Measurements from ENCODE around the gene ABRAXAS1. TPM values are rescaled to one million over a fixed set of nuclear protein-coding genes. Genes with fewer than 3 reads are reported as not detected.
A peak's percentile ranks its signal among the peaks of the same experiment; 100 is the strongest.

ABRAXAS1 gene
- polyA plus RNA-seq, 4 donors, result 3.4 to 16.6 (median 5.1) TPM

- Histone ChIP-seq H3K4me1 (ENCODE audit: control insufficient read depth in 3 of 3, insufficient read depth in 2 of 3, low read depth in 1 of 3, low read length in 2 of 3) (no peaks in the 10 kb centered on the region), H3K9me3 (ENCODE audit: control insufficient read depth in 2 of 2, insufficient read depth in 1 of 2, low read depth in 1 of 2, low read length in 1 of 2) (no peaks in the 10 kb centered on the region), H3K4me3 (ENCODE audit: low read depth in 1 of 3, low read length in 3 of 3) (no peak overlapping the region), H3K36me3 (ENCODE audit: control insufficient read depth in 3 of 3, insufficient read depth in 2 of 3, low read depth in 1 of 3, low read length in 3 of 3) (peaks cover 0 to 13% (median 0%) of the 10 kb centered on the region in 3 donors), H3K27ac (ENCODE audit: low read depth in 1 of 3, low read length in 2 of 3) (no peak overlapping the region), H3K27me3 (ENCODE audit: control insufficient read depth in 3 of 3, insufficient read depth in 3 of 3, low read length in 3 of 3) (no peaks in the 10 kb centered on the region)
- FAIRE-seq, result no peak
- WGBS, 3 donors, result 94 to 98% (median 95%) methylated on average over 2 of the region's 2 CpGs
- DNase-seq, result no peak
These were observed 10.9 kb downstream of the ABRAXAS1 start for GRCh38 chr4:83473966-83474365.

- no peaks in the 10 kb centered on the region for H3K27me3 ChIP-seq (ENCODE audit: control insufficient read depth in 3 of 3, insufficient read depth in 3 of 3, low read length in 3 of 3)
- H3K27ac ChIP-seq (ENCODE audit: low read depth in 1 of 3, low read length in 2 of 3), result no peak overlapping the region
- 73 to 87% (median 84%) methylated on average over 4 of the region's 4 CpGs for WGBS, 3 donors
- no peaks in the 10 kb centered on the region for H3K9me3 ChIP-seq (ENCODE audit: control insufficient read depth in 2 of 2, insufficient read depth in 1 of 2, low read depth in 1 of 2, low read length in 1 of 2)
- no peaks in the 10 kb centered on the region for H3K4me1 ChIP-seq (ENCODE audit: control insufficient read depth in 3 of 3, insufficient read depth in 2 of 3, low read depth in 1 of 3, low read length in 2 of 3)
- FAIRE-seq (no peak), DNase-seq (no peak)
- no peak overlapping the region for H3K4me3 ChIP-seq (ENCODE audit: low read depth in 1 of 3, low read length in 3 of 3)
- peaks cover 0 to 13% (median 0%) of the 10 kb centered on the region in 3 donors for H3K36me3 ChIP-seq (ENCODE audit: control insufficient read depth in 3 of 3, insufficient read depth in 2 of 3, low read depth in 1 of 3, low read length in 3 of 3)
These were observed 11.5 kb downstream of the ABRAXAS1 start for GRCh38 chr4:83473423-83473822.

GRCh38 chr4:83456184-83456501, 28.8 kb downstream of the ABRAXAS1 start:
- peaks cover 0 to 7% (median 5%) of the 10 kb centered on the region in 3 donors for H3K4me1 ChIP-seq (ENCODE audit: control insufficient read depth in 3 of 3, insufficient read depth in 2 of 3, low read depth in 1 of 3, low read length in 2 of 3)
- WGBS, 3 donors, result 0 to 1% (median 0%) methylated on average over 7 of the region's 7 CpGs
- H3K27ac ChIP-seq (ENCODE audit: low read depth in 1 of 3, low read length in 2 of 3), result peak overlapping the region; percentile 97 to 99 (median 98)
- DNase-seq, result no peak
- no peaks in the 10 kb centered on the region for H3K27me3 ChIP-seq (ENCODE audit: control insufficient read depth in 3 of 3, insufficient read depth in 3 of 3, low read length in 3 of 3)
- H3K4me3 ChIP-seq (ENCODE audit: low read depth in 1 of 3, low read length in 3 of 3), result peak overlapping the region; percentile 67 to 86 (median 83)
- peaks cover 3 to 9% (median 4%) of the 10 kb centered on the region in 3 donors for H3K36me3 ChIP-seq (ENCODE audit: control insufficient read depth in 3 of 3, insufficient read depth in 2 of 3, low read depth in 1 of 3, low read length in 3 of 3)
- no peak for FAIRE-seq
- no peaks in the 10 kb centered on the region for H3K9me3 ChIP-seq (ENCODE audit: control insufficient read depth in 2 of 2, insufficient read depth in 1 of 2, low read depth in 1 of 2, low read length in 1 of 2)

GRCh38 chr4:83455281-83456183, 29.4 kb downstream of the ABRAXAS1 start, which contains the start of the genes HELQ and MRPS18C:
Gene HELQ (minus strand): TSS chr4:83455823. CDS start chr4:83455693, 130 bp downstream.
Gene MRPS18C (plus strand): TSS chr4:83456058. CDS start chr4:83456078, 20 bp downstream.
- no peaks in the 10 kb centered on the region for H3K9me3 ChIP-seq (ENCODE audit: control insufficient read depth in 2 of 2, insufficient read depth in 1 of 2, low read depth in 1 of 2, low read length in 1 of 2)
- WGBS, 3 donors, result 0% methylated on average over 56 to 58 of the region's 58 CpGs
- H3K36me3 ChIP-seq (ENCODE audit: control insufficient read depth in 3 of 3, insufficient read depth in 2 of 3, low read depth in 1 of 3, low read length in 3 of 3), result peaks cover 3 to 10% (median 4%) of the 10 kb centered on the region in 3 donors
- peak within 1 kb of the TSS; percentile 97 to 99 (median 98) for H3K27ac ChIP-seq (ENCODE audit: low read depth in 1 of 3, low read length in 2 of 3)
- peak; percentile 99 to 100 for DNase-seq
- no peak for FAIRE-seq
- no peaks in the 10 kb centered on the region for H3K27me3 ChIP-seq (ENCODE audit: control insufficient read depth in 3 of 3, insufficient read depth in 3 of 3, low read length in 3 of 3)
- H3K4me1 ChIP-seq (ENCODE audit: control insufficient read depth in 3 of 3, insufficient read depth in 2 of 3, low read depth in 1 of 3, low read length in 2 of 3), result peaks cover 0 to 7% (median 5%) of the 10 kb centered on the region in 3 donors
- H3K4me3 ChIP-seq (ENCODE audit: low read depth in 1 of 3, low read length in 3 of 3), result peak within 1 kb of the TSS; percentile 80 to 86 (median 83)

DNA sequence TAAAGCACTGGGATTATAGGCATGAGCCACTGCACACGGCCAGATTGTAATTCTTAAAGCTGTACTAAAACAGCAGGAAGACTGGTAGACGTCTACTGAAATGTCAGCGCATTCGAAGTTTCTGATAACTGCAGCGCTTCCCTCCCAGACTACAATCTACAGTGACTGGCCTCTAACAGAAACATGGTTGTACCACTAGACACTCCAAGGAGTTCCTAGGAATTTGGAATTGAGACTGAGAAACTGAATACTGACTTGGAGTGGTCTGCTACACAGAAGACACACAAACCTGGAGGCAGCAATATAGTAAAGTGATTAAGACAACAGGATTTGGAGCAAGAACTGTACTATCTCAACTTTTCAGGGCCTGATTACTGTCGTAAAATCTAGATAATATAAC, 30.2 kb downstream of the ABRAXAS1 start:
- H3K36me3 ChIP-seq (ENCODE audit: control insufficient read depth in 3 of 3, insufficient read depth in 2 of 3, low read depth in 1 of 3, low read length in 3 of 3), result peaks cover 2 to 6% (median 3%) of the 10 kb centered on the region in 3 donors
- peak overlapping the region; percentile 97 to 99 (median 98) for H3K27ac ChIP-seq (ENCODE audit: low read depth in 1 of 3, low read length in 2 of 3)
- H3K4me3 ChIP-seq (ENCODE audit: low read depth in 1 of 3, low read length in 3 of 3), result peak overlapping the region; percentile 80 to 86 (median 83)
- 2 to 16% (median 13%) methylated on average over 6 of the region's 6 CpGs for WGBS, 3 donors
- peaks cover 0 to 7% (median 5%) of the 10 kb centered on the region in 3 donors for H3K4me1 ChIP-seq (ENCODE audit: control insufficient read depth in 3 of 3, insufficient read depth in 2 of 3, low read depth in 1 of 3, low read length in 2 of 3)
- FAIRE-seq (no peak), DNase-seq (no peak)
- no peaks in the 10 kb centered on the region for H3K27me3 ChIP-seq (ENCODE audit: control insufficient read depth in 3 of 3, insufficient read depth in 3 of 3, low read length in 3 of 3)
- no peaks in the 10 kb centered on the region for H3K9me3 ChIP-seq (ENCODE audit: control insufficient read depth in 2 of 2, insufficient read depth in 1 of 2, low read depth in 1 of 2, low read length in 1 of 2)

- no peaks in the 10 kb centered on the region for H3K9me3 ChIP-seq (ENCODE audit: control insufficient read depth in 2 of 2, insufficient read depth in 1 of 2, low read depth in 1 of 2, low read length in 1 of 2)
- peak in 1 of 2 donors; percentile 12 for DNase-seq
- FAIRE-seq, result no peak
- H3K4me3 ChIP-seq (ENCODE audit: low read depth in 1 of 3, low read length in 3 of 3), result no peak overlapping the region
- WGBS, 3 donors, result 9 to 48% (median 35%) methylated on average over 2 of the region's 2 CpGs
- peaks cover 0 to under 1% (median 0%) of the 10 kb centered on the region in 3 donors for H3K4me1 ChIP-seq (ENCODE audit: control insufficient read depth in 3 of 3, insufficient read depth in 2 of 3, low read depth in 1 of 3, low read length in 2 of 3)
- no peak overlapping the region for H3K27ac ChIP-seq (ENCODE audit: low read depth in 1 of 3, low read length in 2 of 3)
- H3K36me3 ChIP-seq (ENCODE audit: control insufficient read depth in 3 of 3, insufficient read depth in 2 of 3, low read depth in 1 of 3, low read length in 3 of 3), result peaks cover 0 to 11% (median 2%) of the 10 kb centered on the region in 3 donors
- no peaks in the 10 kb centered on the region for H3K27me3 ChIP-seq (ENCODE audit: control insufficient read depth in 3 of 3, insufficient read depth in 3 of 3, low read length in 3 of 3)
These were observed 35.9 kb downstream of the ABRAXAS1 start for GRCh38 chr4:83449009-83449408.

GRCh38 chr4:83440899-83441298, 44.0 kb downstream of the ABRAXAS1 start:
- 79 to 82% (median 81%) methylated on average over 3 of the region's 3 CpGs for WGBS, 3 donors
- Histone ChIP-seq H3K9me3 (ENCODE audit: control insufficient read depth in 2 of 2, insufficient read depth in 1 of 2, low read depth in 1 of 2, low read length in 1 of 2) (no peaks in the 10 kb centered on the region), H3K36me3 (ENCODE audit: control insufficient read depth in 3 of 3, insufficient read depth in 2 of 3, low read depth in 1 of 3, low read length in 3 of 3) (peaks cover 1 to 28% (median 4%) of the 10 kb centered on the region in 3 donors), H3K4me1 (ENCODE audit: control insufficient read depth in 3 of 3, insufficient read depth in 2 of 3, low read depth in 1 of 3, low read length in 2 of 3) (no peaks in the 10 kb centered on the region), H3K27ac (ENCODE audit: low read depth in 1 of 3, low read length in 2 of 3) (no peak overlapping the region), H3K27me3 (ENCODE audit: control insufficient read depth in 3 of 3, insufficient read depth in 3 of 3, low read length in 3 of 3) (no peaks in the 10 kb centered on the region), H3K4me3 (ENCODE audit: low read depth in 1 of 3, low read length in 3 of 3) (no peak overlapping the region)
- FAIRE-seq, result no peak
- DNase-seq, result no peak

DNA sequence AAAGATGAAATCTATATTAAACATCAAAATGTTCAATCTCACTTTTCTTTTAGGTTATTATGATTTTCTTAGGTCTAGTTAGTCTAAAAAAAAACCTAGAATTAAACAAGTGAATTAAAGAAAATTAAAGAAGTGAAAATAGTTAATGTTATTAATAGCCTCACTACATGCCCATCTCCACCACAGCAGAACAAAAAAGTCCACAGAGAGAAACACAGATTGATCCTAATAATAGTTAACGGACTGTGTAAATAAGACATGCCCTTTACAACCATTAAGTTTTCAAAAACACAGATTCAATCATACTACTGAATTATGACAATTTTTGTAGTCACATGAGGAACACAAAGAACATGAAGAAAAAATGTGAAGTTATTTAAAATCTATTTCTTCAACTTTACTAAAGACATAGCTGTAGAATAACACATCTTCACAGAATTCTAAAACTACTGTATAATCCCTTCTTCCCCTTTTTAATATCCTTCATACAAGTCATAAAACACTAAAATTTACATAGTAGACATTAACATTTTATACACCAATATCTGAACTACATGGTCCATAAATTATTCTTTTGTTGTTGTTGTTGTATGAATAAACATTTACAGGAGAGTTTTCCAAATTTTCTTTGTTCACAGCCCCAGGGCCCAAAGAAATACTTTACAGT, 44.6 kb downstream of the ABRAXAS1 start:
- FAIRE-seq, result peak; percentile 85
- no peak for DNase-seq
- no peaks in the 10 kb centered on the region for H3K4me1 ChIP-seq (ENCODE audit: control insufficient read depth in 3 of 3, insufficient read depth in 2 of 3, low read depth in 1 of 3, low read length in 2 of 3)
- no peak overlapping the region for H3K4me3 ChIP-seq (ENCODE audit: low read depth in 1 of 3, low read length in 3 of 3)
- H3K27me3 ChIP-seq (ENCODE audit: control insufficient read depth in 3 of 3, insufficient read depth in 3 of 3, low read length in 3 of 3), result no peaks in the 10 kb centered on the region
- 62 to 83% (median 79%) methylated on average over 1 of the region's 1 CpG for WGBS, 3 donors
- H3K27ac ChIP-seq (ENCODE audit: low read depth in 1 of 3, low read length in 2 of 3), result no peak overlapping the region
- no peaks in the 10 kb centered on the region for H3K9me3 ChIP-seq (ENCODE audit: control insufficient read depth in 2 of 2, insufficient read depth in 1 of 2, low read depth in 1 of 2, low read length in 1 of 2)
- peaks cover 1 to 28% (median 4%) of the 10 kb centered on the region in 3 donors for H3K36me3 ChIP-seq (ENCODE audit: control insufficient read depth in 3 of 3, insufficient read depth in 2 of 3, low read depth in 1 of 3, low read length in 3 of 3)
